Esophagus muscularis mucosa (tissue), 3 donors: ENCODE measurements around the gene ATOX1.

Source experiments
- CTCF ChIP-seq, 3 experiments: fragments of 200-600 bp in 2 of 3; fragments of 450-650 bp in 1 of 3; sonication (generic) in 2 of 3; IDR thresholded peaks; one replicate each; pipeline ENCODE4 v1.5.1; 2017 to 2019; ENCODE audit warnings: antibody characterized with exemption in 3 of 3, mild to moderate bottlenecking in 2 of 3, moderate library complexity in 1 of 3
- POLR2A ChIP-seq: fragments of 450-650 bp; IDR thresholded peaks from one replicate; pipeline ENCODE4 v1.6.1; 2017; ENCODE audit warnings: antibody characterized with exemption, moderate library complexity, mild to moderate bottlenecking, low read depth

DNA sequence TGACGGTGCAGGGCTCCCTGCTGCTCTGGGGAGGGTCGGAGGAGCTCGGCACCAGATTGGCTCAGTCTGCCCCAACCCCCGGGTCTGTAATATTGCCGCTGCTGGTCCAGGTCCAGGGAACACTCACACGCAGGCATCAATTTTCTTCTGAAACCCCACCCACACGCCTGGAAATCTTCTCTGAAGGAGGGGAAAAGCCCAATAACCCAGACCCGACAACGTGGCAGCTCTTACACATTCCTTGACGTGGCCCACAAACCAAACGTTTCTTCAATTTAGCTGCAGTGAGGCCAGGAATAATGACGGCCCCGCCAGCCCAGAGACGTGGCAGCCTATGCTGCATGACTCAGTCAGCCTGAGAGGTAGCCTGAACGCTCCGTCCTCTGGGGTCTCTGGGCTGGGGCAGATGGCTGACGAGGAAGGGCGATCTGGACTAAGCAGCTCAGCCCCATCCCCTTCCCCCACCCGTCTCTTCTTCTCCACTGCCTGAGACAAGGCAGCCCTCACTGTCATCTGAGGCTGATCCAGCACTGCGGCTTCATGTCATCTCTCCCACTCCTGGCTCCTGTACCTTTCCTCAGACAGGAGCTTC, 61.9 kb downstream of the ATOX1 start:
- TF ChIP-seq CTCF (IDR thresholded peaks at IDR 0.05), result no peak
- no peak for TF ChIP-seq POLR2A
